GM19099 (cell line): ENCODE results near the gene GNG11.

Experiments
- POLR2A ChIP-seq: IDR thresholded peaks from 3 replicates; pipeline ENCODE4 v1.6.1; 2011; ENCODE audit warnings: low read depth; ENCODE audit not compliant: insufficient read length; ENCODE audit errors: extremely low read depth

The GNG11 gene

DNA sequence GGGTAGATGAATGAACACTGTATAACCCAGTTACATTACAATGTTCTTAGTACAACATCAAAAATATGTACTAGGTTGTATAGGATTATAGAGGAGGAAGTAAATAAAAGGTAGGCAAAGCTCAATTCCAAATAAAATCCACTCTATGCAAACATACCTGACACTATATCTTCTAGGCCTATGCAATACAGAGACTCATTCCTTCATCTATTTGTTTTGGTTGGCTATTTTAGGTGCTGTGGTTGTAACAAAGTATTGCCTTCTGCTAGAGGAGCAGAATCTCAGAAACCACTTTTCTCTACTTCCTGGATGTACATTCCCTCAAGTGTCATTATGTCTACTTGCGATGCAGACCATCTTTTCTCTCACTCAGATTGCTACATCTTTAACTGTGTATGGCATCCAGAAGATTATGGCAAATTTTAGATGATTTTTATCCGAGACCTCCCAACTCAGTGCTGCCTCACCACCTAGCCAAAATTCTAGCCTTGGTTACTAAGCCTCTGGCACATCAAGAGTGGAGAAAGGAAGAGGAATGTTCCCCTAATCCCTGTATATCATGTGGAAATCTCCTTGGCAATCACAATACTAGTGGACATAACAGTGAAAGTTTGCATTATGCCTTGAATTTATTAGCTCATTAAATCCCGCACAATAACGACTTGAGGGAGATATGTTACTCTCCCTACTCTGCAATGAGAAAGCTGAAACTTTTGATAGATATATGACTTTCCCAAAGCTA is 25.5 kb upstream of the GNG11 start:
- no peak for TF ChIP-seq POLR2A

DNA sequence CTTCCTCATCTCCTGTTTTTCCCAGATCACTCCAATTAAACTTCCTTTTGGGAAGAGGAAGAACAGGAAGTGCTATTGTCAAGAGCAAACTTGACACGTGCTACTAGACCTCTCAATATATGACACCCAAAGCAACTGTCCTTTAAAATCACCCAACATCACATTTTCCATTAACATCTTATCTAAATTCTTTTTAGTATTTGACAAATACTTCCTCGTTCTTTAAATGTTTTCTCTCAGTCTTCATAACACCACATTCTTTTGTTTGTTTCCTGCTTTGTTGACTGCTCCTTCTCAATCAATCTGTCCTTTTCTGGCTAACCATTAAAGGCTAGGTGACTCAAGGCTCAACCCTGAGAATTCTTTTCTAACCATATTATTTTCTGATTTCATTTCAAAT is 23.9 kb upstream of the GNG11 start:
- no peak for TF ChIP-seq POLR2A

DNA sequence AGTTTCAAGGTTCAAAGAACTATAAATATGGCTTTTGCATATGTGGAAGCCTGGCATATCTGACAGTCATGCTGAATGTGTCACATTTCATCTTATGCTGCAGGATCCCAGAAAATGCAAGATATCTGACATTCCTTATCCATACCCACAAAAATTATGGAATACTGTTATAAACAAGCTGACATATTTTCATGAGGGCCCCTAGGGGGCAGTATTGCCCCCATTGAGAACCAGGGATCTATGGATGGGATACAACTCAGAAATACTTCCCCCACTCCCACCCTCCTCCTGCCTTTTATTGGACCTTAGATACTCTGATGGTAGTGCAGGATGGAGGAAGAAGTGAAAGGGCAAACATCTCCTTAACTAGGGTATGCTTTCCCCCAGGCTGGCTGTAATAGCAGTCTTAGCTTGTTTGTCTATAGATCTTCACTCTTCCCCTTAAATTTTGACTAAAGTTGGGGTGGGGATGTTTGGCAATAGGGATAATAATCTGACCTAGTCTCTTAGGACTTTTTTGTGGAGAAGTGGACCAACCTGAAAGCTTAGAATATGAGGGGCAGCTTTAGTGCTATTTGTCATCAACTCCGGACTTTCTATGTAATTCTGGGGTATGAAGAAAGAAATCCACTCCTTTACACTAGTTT is 18.6 kb upstream of the GNG11 start:
- TF ChIP-seq POLR2A = no peak

- no peak for TF ChIP-seq POLR2A
These were observed 15.3 kb upstream of the GNG11 start, which contains the start of gene GNGT1 for GRCh38 chr7:93906267-93906666. GNGT1 (plus strand) TSS chr7:93906567; CDS start chr7:93906747, 180 bp downstream.

- TF ChIP-seq POLR2A = no peak
These were observed 11.2 kb upstream of the GNG11 start for GRCh38 chr7:93910076-93910994.

GRCh38 chr7:93913197-93913596 is 8.3 kb upstream of the GNG11 start:
- no peak for TF ChIP-seq POLR2A

DNA sequence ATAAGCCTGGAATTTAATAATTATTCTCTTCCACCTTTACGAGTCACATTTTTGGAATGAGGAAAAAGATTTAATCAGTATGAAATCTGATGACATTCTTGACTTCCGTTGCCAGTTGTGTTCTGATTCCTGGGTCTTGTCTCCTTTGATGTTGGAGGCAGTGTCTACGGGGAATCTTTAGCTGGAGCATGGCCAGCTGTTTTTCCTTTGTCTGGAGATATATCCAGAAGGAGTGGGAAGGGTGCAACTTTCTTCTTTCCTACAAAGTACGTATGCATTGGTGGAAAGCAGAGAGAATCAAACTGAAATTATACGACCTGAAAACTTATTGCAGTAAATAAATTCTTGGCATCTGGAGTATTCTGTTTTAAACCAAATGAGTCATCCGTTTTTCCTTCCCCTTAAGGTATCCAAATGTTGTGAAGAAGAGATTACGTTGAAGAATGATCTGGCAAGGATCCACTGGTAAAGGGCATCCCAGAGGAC is 6.9 kb upstream of the GNG11 start:
- no peak for TF ChIP-seq POLR2A

DNA sequence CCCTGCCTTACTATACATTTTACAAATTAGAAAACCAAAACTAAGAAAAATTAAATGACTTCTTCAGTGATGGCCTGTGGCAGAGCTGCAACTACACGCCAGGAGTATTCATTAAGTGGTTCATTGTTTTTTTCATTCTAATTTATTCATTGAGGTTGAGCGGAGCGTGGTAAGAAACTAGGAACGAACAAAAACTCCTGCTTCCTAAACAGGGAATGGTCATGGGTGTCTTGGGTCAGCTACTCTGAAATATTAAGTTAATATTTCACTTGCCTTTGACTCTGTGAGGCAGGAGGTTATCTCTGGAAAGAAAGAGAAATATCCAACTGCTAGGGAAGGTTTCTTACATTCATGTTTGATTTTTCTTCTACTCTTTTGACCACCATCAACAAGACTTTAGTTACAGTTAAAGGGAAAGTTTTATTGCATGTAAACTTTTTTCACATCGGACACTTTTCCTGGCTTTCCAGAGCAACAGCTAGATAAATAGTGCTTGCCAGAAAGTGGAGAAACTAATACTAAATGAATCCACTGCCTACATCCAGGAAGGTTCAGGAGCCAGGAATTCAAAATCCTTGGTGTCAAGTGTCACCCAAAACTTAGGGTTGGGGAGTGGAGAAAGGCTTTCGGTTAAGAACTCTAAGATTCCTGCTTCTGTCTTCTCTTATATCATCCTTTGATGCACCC is 896 bp upstream of the GNG11 start:
- no peak for TF ChIP-seq POLR2A

DNA sequence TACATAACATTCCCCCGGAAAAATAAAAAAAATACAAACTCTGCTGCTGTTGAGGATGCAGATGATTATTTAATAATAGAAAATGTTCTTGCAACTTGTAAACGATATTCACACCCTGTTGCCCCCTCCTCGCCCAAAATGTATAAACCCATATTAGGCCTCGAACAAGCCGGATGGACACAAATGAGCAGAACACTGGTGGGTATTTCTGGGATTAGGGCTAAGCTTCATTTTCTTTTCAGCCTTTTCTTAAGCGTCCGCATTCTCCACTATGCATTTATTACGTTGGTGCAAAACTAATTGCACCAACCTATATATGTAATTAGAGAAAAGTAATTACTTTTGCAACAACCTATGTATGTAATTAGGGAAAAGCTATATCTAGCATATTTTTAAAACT is 349 bp upstream of the GNG11 start:
- no peak for TF ChIP-seq POLR2A

DNA sequence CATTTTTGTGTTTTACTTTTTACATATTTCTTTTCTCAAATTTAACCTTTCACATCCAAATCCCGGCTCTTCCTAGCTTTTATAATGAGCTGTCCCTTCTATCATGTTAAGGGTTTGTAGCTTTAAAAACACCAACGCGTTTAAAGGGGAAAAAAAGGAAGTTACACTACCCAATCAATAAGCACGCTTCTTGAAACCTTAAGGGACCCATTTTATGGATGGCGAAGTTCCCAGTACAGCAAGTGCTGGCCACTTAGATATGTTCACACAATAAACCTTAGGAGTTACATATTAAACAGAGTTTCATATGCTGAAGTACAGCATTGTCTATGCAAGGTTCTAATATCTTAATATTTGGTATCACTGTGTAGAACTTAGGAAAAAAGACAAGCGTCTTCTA is 1.8 kb downstream of the GNG11 start:
- no peak for TF ChIP-seq POLR2A

- TF ChIP-seq POLR2A = no peak
These were observed 2.4 kb downstream of the GNG11 start for GRCh38 chr7:93923942-93924341.

- no peak for TF ChIP-seq POLR2A
These were observed 5.3 kb downstream of the GNG11 start for GRCh38 chr7:93926800-93927199.

- TF ChIP-seq POLR2A = no peak
These were observed 6.0 kb downstream of the GNG11 start for GRCh38 chr7:93927585-93927984.

DNA sequence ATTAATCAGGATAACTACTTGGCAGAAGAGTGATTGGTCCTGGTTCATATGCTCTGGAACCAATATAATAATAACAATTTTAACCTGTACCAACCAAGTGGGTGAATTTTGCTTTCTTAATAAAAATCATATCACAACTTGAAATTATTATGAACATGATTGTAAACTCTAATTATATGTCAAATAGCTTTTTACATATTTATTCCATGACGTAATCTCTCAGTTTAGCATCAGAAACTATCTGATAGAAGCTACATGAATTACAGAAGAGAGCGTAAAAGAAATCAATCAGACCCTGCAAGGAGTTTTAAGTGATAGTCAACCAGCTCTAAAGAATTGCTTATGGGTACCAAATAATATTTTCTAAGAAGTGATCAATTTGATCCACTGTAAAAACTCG is 10.1 kb downstream of the GNG11 start:
- TF ChIP-seq POLR2A = no peak

DNA sequence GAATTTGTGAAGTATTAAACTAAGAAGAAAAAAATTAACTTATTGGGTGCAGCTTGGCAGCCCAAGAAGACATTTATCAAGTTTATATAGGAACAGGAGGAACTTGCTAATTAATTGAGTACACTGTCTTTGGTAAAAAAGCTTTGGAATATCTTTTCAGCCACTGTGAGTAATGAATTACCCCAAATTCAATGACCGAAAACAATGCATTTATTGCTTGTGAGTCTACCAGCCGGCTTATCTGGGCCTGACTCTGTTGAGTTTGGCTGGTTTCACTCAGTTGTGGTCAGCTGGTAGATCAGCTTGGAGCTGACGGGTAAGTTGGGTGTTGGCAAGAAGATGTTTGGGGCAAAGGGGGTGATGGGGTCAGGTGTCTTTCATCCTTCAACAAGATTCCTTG is 11.6 kb downstream of the GNG11 start:
- no peak for TF ChIP-seq POLR2A
